NCI-H1092 (cell line): ENCODE data around the gene SLC6A6.
A peak's percentile ranks its signal among the peaks of the same experiment; 100 is the strongest.

Source experiments
- DNase-seq: peaks from one replicate; lab custom pipeline; 2025; lab: John Stamatoyannopoulos, UW

The SLC6A6 gene

GRCh38 chr3:14422016-14422963, 19.9 kb downstream of the SLC6A6 start:
- DNase-seq, result no peak

GRCh38 chr3:14423197-14423743, 20.9 kb downstream of the SLC6A6 start:
- DNase-seq, result no peak

GRCh38 chr3:14423963-14424362, 21.6 kb downstream of the SLC6A6 start:
- DNase-seq, result no peak

- no peak for DNase-seq
Observed at GRCh38 chr3:14424711-14425580, 22.5 kb downstream of the SLC6A6 start.

GRCh38 chr3:14425581-14426304, 23.3 kb downstream of the SLC6A6 start:
- no peak for DNase-seq

- DNase-seq, result no peak
Observed at GRCh38 chr3:14426305-14426620, 23.9 kb downstream of the SLC6A6 start.

- peak; percentile 30 for DNase-seq
Observed at GRCh38 chr3:14428087-14429033, 26.0 kb downstream of the SLC6A6 start.

GRCh38 chr3:14429237-14429636, 26.8 kb downstream of the SLC6A6 start:
- no peak for DNase-seq

- no peak for DNase-seq
Observed at GRCh38 chr3:14429640-14430039, 27.2 kb downstream of the SLC6A6 start.

GRCh38 chr3:14430053-14430452, 27.6 kb downstream of the SLC6A6 start:
- no peak for DNase-seq

GRCh38 chr3:14430706-14431451, 28.5 kb downstream of the SLC6A6 start:
- DNase-seq, result no peak

GRCh38 chr3:14431452-14431916, 29.1 kb downstream of the SLC6A6 start:
- no peak for DNase-seq

- no peak for DNase-seq
Observed at GRCh38 chr3:14431917-14432834, 29.8 kb downstream of the SLC6A6 start.

GRCh38 chr3:14433106-14433505, 30.7 kb downstream of the SLC6A6 start:
- no peak for DNase-seq

- no peak for DNase-seq
Observed at GRCh38 chr3:14434126-14434497, 31.7 kb downstream of the SLC6A6 start.

- no peak for DNase-seq
Observed at GRCh38 chr3:14434498-14435151, 32.2 kb downstream of the SLC6A6 start.

GRCh38 chr3:14435175-14436014, 33.0 kb downstream of the SLC6A6 start:
- no peak for DNase-seq

- DNase-seq, result no peak
Observed at GRCh38 chr3:14436954-14437281, 34.5 kb downstream of the SLC6A6 start.
